B cell (primary cell): Measurements from ENCODE around the gene C2orf81. TPM values are rescaled to one million over a fixed set of nuclear protein-coding genes. Genes with fewer than 3 reads are reported as not detected.

ENCODE experiments used
- ATAC-seq: fragments of 200-7000 bp; cut with Tn5 transposase; one replicate; pipeline ENCODE4 v1.10.0; 2021; ENCODE audit warnings: low read depth, mild to moderate bottlenecking, moderate number of reproducible peaks, moderate library complexity
- CTCF ChIA-PET: fragments of 350-600 bp; sonication (Branson Sonifier 250); formaldehyde crosslinking; loops from one replicate; lab custom pipeline; 2021; ENCODE audit warnings: antibody characterized with exemption, inconsistent platforms; lab: Charles Lee
- POLR2A ChIA-PET: fragments of 350-600 bp; sonication (Branson Sonifier 250); formaldehyde crosslinking; loops from one replicate; lab custom pipeline; 2021; ENCODE audit warnings: antibody characterized with exemption; lab: Charles Lee
- DNase-seq: peaks from one replicate; pipeline ENCODE4 v3.0.0; 2013
- H2AFZ ChIP-seq: 2 replicates; pipeline ENCODE4 v1.6.1; 2012; ENCODE audit warnings: mild to moderate bottlenecking, low read depth, low read length; ENCODE audit not compliant: insufficient read depth, poor library complexity, severe bottlenecking
- H3K27ac ChIP-seq, 2 donors: 1 replicate in 1 of 2; 2 replicates in 1 of 2; pipeline ENCODE4 v1.5.1; 2012 to 2013; ENCODE audit warnings: low read length in 2 of 2, mild to moderate bottlenecking in 2 of 2, moderate library complexity in 1 of 2
- H3K27me3 ChIP-seq, 4 experiments: fragments of 200-600 bp in 1 of 4; sonication (generic) in 1 of 4; replicated peaks in 1 of 4; 1 replicate in 2 of 4; 2 replicates in 2 of 4; pipeline versions ENCODE4 v1.6.1 to v1.7.0; 2013 to 2016; ENCODE audit warnings: low read length in 3 of 4, mild to moderate bottlenecking in 2 of 4, mixed read lengths in 1 of 4, moderate library complexity in 1 of 4; ENCODE audit not compliant: insufficient read depth in 4 of 4, control insufficient read depth in 3 of 4; ENCODE audit errors: control extremely low read depth in 1 of 4
- H3K36me3 ChIP-seq, 2 experiments: replicated peaks in 1 of 2; 1 replicate in 1 of 2; 2 replicates in 1 of 2; pipeline versions ENCODE4 v1.6.1 to v1.7.1; 2013; ENCODE audit warnings: low read length in 1 of 2; ENCODE audit not compliant: insufficient read depth in 2 of 2, control insufficient read depth in 1 of 2; ENCODE audit errors: control extremely low read depth in 1 of 2, extremely low read depth in 1 of 2
- H3K4me1 ChIP-seq, 2 donors: fragments of 200-600 bp in 1 of 2; sonication (generic) in 1 of 2; 1 replicate in 1 of 2; 2 replicates in 1 of 2; pipeline versions ENCODE4 v1.5.1 to v1.6.1; 2013 to 2017; ENCODE audit warnings: low read length in 2 of 2; ENCODE audit not compliant: control insufficient read depth in 2 of 2, insufficient read depth in 2 of 2
- H3K4me2 ChIP-seq: replicated peaks from 2 replicates; pipeline ENCODE3; 2012; ENCODE audit warnings: mild to moderate bottlenecking, low read depth, low read length; ENCODE audit not compliant: poor library complexity, severe bottlenecking
- H3K4me3 ChIP-seq, 5 experiments: fragments of 200-600 bp in 1 of 5; sonication (generic) in 1 of 5; 1 replicate in 3 of 5; 2 replicates in 2 of 5; pipeline versions ENCODE4 v1.5.1 to v1.7.0; 2011 to 2016; ENCODE audit warnings: low read length in 4 of 5, mild to moderate bottlenecking in 4 of 5, low read depth in 2 of 5, control low read depth in 1 of 5, moderate library complexity in 1 of 5; ENCODE audit not compliant: insufficient read depth in 1 of 5; ENCODE audit errors: control extremely low read depth in 1 of 5, extremely low read depth in 1 of 5
- H3K79me2 ChIP-seq: fragments of 200-600 bp; sonication (generic); one replicate; pipeline ENCODE4 v1.6.0; 2016; ENCODE audit warnings: low read length; ENCODE audit not compliant: control insufficient read depth, insufficient read depth
- H3K9ac ChIP-seq: fragments of 200-600 bp; sonication (generic); 2 replicates; pipeline ENCODE4 v1.6.1; 2017; ENCODE audit warnings: mild to moderate bottlenecking, low read length, moderate library complexity
- H3K9me3 ChIP-seq, 3 donors: one replicate each; pipeline versions ENCODE4 v1.6.1 to v1.7.1; 2013; ENCODE audit warnings: low read length in 2 of 3; ENCODE audit not compliant: control insufficient read depth in 2 of 3, insufficient read depth in 1 of 3; ENCODE audit errors: control extremely low read depth in 1 of 3
- H4K20me1 ChIP-seq: 2 replicates; pipeline ENCODE4 v1.6.0; 2012; ENCODE audit warnings: mild to moderate bottlenecking, low read length; ENCODE audit not compliant: insufficient read depth, control insufficient read depth, poor library complexity, severe bottlenecking
- H3K27ac Mint-ChIP-seq: one replicate; pipeline ENCODE4 v1.8.0; 2021; ENCODE audit warnings: mixed read lengths
- H3K27me3 Mint-ChIP-seq: one replicate; pipeline ENCODE4 v1.8.0; 2021; ENCODE audit warnings: mixed read lengths
- H3K4me1 Mint-ChIP-seq: one replicate; pipeline ENCODE4 v1.8.0; 2021; ENCODE audit warnings: mixed read lengths
- H3K4me3 Mint-ChIP-seq: one replicate; pipeline ENCODE4 v1.8.0; 2021; ENCODE audit warnings: mixed read lengths
- H3K9me3 Mint-ChIP-seq: one replicate; pipeline ENCODE4 v1.8.0; 2022; ENCODE audit warnings: mixed read lengths; ENCODE audit not compliant: insufficient read depth
- CTCF ChIP-seq: fragments of 200-600 bp; IDR thresholded peaks from one replicate; pipeline ENCODE4 v1.8.0; 2022; ENCODE audit warnings: antibody characterized with exemption, mild to moderate bottlenecking
- EZH2 ChIP-seq: IDR thresholded peaks from 2 replicates; pipeline ENCODE4 v1.6.1; 2012; ENCODE audit warnings: borderline replicate concordance, low read depth, mild to moderate bottlenecking, moderate library complexity, low read length; ENCODE audit not compliant: insufficient read depth, poor library complexity, severe bottlenecking
- WGBS: methylation state at CpG from one replicate; pipeline ENCODE4 v1.1.5; 2013; ENCODE audit warnings: missing lambda C conversion rate; ENCODE audit not compliant: insufficient coverage; 5-methylcytosine and 5-hydroxymethylcytosine counted together
- intact Hi-C: fragments of 100-400 bp; cut with micrococcal nuclease; formaldehyde crosslinking; loops from one replicate; pipeline ENCODE4 v1.10.0; 2022
- polyA plus RNA-seq: library from polyadenylated mRNA; depleted of rRNA; stranded (reverse); fragments of >200 nt; gene quantifications from 2 replicates; pipeline ENCODE4 v1.2.3, GENCODE V29; 2012
- total RNA-seq, 2 donors: library from RNA; stranded (reverse); fragments of 120-200 nt in 1 of 2; gene quantifications; 1 replicate in 1 of 2; 2 replicates in 1 of 2; pipeline versions ENCODE4 v1.2.3 to v1.2.4, GENCODE V29; 2013 to 2022

C2orf81 gene
- total and polyA plus RNA-seq, 2 donors (not counting 1 experiment from before 2014, with no cell fraction given), result 5.4 to 8.6 TPM

- intact Hi-C loops, result no loop called here
- ChIA-PET CTCF (no interaction called here), POLR2A (interaction anchor here (1.2 kb wide), 1 partner anchor 525 kb away, joined by 3 read pairs; no protein-coding TSS in a partner anchor)
- WGBS, result 97% methylated on average over 4 of the region's 5 CpGs
- no peaks in the 10 kb centered on the region for H3K27me3 Mint-ChIP-seq
- H2AFZ ChIP-seq, result no peak overlapping the region
- TF ChIP-seq EZH2 (no peak), CTCF (no peak)
- H3K4me1 ChIP-seq, result peaks cover 19 to 26% of the 10 kb centered on the region in 2 donors
- no peak overlapping the region for H3K9ac ChIP-seq
- no peak overlapping the region for H3K27ac Mint-ChIP-seq
- H3K4me3 ChIP-seq, result no peak overlapping the region
- ATAC-seq (no peak), DNase-seq (no peak)
- no peaks in the 10 kb centered on the region for H3K9me3 Mint-ChIP-seq
- H3K27ac ChIP-seq, result no peak overlapping the region
- no peaks in the 10 kb centered on the region for H4K20me1 ChIP-seq
- H3K4me3 Mint-ChIP-seq, result no peak overlapping the region
- no peak overlapping the region for H3K4me2 ChIP-seq
- H3K36me3 ChIP-seq, result peaks cover 0 to 11% of the 10 kb centered on the region in 2 experiments
- H3K27me3 ChIP-seq, result no peaks in the 10 kb centered on the region
- H3K9me3 ChIP-seq, result no peaks in the 10 kb centered on the region
- peaks cover 26% of the 10 kb centered on the region for H3K4me1 Mint-ChIP-seq
- H3K79me2 ChIP-seq, result no peaks in the 10 kb centered on the region
Observed at GRCh38 chr2:74424139-74424992, 2.9 kb upstream of the C2orf81 start.
